Epidermal melanocyte (primary cell): Measurements from ENCODE around the gene MANBA.

ENCODE experiments used
- DNase-seq: peaks from one replicate; pipeline ENCODE4 v3.0.0; 2011; ENCODE audit warnings: low spot score; ENCODE audit not compliant: insufficient read length

The MANBA gene

DNA sequence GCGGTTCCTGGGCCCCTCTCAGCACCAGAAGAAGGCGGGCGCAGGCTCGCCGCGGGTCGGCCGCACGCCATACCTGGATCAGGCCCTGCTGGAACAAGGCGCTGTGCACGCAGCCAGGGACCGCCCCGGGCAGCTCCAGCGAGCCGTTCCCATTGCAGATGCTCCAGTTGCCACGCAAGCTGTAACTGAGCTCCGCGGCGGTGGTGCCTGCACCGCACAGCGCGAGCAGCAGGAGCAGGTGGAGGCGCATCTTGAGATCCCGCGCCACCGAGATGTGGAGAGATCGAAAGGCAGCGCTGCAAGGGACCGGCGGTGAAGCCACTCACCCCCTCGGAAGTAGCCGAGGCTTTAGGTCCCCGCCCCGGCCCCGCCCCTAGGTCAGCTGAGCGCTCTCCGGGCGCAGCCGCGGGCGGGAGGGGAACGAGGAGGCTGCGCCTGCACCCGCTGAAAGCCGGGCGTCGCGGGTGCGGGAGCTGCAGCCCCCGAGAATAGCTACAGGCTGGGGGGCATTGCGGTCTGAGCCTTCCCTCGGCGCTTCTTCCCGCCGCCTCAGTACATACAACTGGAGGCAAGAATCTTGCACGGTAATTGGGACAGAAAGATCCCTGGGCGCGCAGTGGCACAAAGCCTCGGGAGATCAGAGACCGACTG is at the start of gene MANBA:
Gene MANBA (minus strand): TSS at position 324 of the 651 bp plus-strand sequence. CDS start 74 bp downstream, at position 250.
- DNase-seq, result peak; percentile 87

DNA sequence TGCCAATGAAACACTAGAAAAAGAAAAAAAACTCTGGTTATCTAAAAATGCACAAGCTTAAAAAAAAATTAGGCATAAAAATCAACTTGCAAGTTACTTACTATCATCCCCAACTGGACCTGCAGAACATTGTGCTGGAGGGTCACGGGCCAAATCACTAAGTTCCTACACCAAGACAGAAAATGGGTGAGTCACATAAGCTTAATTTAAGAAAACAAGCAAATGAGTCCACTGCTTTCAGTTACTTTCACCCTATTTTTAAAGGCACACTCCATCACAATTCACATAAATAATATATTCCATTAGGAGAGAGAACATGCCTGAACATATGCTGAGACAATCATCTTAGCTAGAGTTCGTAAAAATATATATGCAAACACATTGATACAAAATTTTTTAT is 48.9 kb upstream of the MANBA start:
- no peak for DNase-seq

DNA sequence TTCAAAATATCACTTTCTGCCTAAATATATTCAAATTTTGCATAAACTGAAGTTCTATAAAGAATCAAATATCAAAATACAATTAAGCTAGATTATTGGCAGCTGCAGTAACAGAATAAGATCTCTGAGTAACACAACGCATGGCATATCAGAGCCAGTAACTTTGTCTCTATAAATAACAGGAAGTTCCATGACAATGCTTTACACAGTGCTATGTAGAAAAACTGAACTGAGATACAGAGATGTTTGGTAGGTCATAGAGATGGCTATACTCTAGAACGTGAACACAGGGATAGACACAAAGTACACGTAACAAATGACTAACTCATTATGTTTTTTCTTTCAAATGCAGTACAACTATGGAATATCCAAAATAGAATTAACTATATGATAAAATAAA is 48.4 kb upstream of the MANBA start:
- no peak for DNase-seq

- DNase-seq, result no peak
Measured at GRCh38 chr4:102808009-102808408, 47.2 kb upstream of the MANBA start.

DNA sequence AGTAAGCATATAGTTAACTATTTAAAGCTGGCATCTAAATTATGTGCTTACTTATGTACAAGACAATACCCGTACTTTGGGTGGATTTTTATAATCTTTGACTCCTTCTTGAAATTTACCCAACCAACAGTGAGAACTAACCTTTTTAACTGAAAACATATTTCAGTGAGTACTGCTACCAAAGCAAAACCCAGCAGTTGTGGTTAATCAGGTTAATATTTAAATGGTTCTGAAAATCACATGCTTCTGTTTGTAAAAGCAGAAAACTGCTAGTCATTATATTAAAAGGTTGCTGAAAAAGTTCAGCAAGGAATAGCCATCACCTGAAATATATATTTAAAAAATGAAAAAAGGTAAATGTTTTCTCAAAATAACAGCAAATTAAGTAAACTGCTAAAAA is 46.6 kb upstream of the MANBA start:
- no peak for DNase-seq

GRCh38 chr4:102799816-102800215 is 39.0 kb upstream of the MANBA start:
- no peak for DNase-seq

GRCh38 chr4:102794999-102795398 is 34.2 kb upstream of the MANBA start:
- DNase-seq, result no peak

- no peak for DNase-seq
Measured at GRCh38 chr4:102792361-102792936, 31.7 kb upstream of the MANBA start.

GRCh38 chr4:102791318-102791835 is 30.6 kb upstream of the MANBA start:
- no peak for DNase-seq

DNA sequence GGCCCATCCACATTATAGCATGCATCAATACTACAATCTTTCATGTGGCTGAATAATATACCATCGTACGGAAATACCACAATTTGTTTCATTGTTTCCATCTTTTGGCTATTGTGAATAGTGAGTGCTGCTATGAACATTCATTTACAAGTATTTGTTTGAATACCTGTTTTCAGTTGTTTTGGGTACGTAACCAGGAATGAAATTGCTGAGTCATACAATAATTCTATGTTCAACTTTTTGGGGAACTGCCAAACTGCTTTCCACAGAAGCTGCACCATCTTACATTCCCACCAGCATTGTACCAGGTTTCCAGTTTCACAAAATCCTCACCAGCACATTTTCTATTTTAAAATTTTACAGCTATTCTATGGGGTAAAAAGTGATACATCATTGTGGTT is 28.5 kb upstream of the MANBA start:
- DNase-seq, result no peak

DNA sequence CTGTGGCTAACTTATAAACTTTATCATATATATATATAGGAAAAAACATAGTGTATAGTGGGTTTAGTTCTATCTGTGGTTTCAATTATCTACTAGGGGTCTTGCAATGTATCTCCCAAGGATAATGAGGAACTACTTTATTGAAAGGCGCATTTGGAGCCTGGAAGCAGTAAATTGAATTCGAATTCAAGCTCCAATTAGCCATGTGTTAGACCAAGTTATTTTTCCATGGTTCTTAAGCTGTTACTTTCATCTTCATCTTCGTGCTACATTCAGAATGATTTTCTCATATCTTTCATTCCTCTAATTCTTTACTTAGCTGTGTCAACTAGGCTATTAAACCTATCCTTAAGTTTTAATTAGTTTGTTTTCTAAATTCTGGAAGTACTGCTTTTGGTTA is 27.2 kb upstream of the MANBA start:
- DNase-seq, result no peak

GRCh38 chr4:102787096-102787881 is 26.5 kb upstream of the MANBA start:
- no peak for DNase-seq

DNA sequence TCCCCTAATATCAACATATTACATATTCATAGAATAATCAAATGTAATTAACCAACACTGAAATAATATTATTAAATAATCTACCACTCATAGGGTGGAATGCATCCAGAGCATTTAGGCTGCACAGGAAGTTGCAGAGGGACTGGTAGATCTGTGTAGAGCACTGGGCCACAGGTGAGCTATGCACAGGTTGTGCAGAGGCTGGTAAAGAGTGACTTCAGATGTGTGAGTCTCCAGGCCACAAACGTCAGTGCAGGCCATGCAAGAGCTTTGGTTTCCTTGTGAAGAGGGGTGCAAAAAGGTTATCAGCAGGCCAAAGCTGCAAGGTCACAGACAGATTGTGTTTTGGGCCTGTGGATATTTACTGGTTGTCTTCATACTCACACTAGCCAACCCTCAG is 25.5 kb upstream of the MANBA start:
- DNase-seq, result no peak

DNA sequence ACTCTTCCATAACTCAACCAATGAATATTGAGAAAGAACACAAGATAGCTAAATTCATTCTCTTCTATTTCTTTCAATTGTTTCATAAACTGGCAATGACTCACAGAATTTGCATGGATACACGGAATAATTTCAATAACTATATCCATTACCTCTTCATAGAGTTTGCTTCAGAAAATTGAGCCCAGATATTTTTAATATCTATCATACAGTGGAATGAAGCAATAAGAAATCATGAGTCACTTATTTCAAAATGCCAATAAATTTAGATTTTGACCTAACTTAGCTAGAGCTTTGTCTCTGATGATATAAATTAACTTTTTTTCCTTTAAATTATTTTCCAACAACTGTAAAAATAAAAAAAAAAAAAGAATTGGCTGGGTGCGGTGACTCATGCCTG is 22.2 kb upstream of the MANBA start:
- DNase-seq, result no peak

- DNase-seq, result no peak
Measured at GRCh38 chr4:102781570-102781969, 20.8 kb upstream of the MANBA start.

DNA sequence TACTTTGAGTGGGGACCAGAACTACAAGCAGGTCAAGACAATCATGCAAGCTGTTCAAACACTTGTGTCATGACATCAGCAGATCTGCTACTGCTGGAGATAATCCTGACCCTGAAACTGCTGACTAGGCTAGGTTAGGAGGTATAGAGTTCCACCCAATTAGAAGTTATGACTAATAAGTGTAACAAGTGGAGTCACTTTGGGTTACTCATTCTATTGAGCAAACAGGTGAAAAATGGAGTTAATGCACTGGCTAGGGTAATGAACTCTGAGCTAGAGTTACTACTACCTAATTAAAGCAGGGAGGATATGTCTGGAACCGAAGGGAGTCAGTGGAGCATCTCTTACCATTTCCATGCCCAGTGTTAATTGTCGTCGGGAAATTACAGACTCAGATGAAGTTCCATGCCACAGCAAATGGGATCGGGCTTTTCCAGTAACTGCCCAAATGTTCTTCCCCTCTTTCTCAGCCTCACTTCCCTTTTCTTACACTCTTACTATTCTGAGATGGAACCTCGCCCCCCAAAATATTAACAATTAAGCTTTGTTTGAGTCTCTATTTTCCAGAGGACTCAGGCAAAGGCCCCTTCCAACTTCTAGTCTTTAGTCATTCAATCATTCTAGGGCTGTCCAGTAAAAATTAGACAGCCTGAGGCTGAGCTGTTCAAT is 19.8 kb upstream of the MANBA start:
- DNase-seq, result no peak

- DNase-seq, result no peak
Measured at GRCh38 chr4:102779204-102779603, 18.4 kb upstream of the MANBA start.

DNA sequence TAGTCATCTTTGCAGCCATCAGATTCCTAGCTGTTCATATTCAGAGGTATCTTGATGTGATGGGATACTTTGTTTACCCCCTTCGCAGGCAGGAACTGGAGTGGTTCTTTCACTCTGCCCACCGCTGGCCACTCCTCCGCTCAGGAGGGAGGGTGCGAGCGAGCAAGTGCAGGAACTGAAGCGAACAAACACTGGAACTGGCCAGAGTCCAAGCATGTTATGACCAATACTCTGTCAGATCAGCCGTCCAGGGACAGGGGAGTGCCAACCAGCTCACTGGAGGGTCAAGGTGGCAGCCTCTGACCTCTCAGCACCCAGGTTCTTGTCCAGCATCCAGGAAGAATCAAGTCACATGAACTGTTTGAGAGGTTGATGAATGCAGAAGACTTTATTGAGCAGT is 18.0 kb upstream of the MANBA start:
- DNase-seq, result no peak

GRCh38 chr4:102775805-102776204 is 15.0 kb upstream of the MANBA start:
- no peak for DNase-seq

DNA sequence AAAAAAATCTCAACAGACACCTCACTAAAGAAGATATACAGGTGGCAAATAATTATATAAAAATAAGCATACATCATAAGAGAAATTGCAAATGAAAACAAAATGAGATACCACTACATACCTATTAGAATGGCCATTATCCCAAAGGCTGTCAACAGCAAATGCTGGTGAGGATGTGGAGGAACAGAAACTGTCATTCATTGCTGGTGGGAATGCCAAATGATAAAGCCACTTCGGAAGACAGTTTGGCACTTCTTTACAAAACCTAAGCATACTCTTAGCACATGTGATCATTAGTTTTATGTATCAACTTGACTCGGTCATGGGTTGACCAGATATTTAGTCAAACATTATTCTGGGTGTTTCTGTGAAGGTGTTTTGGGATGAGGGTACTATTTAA is 13.5 kb upstream of the MANBA start:
- DNase-seq, result no peak

- no peak for DNase-seq
Measured at GRCh38 chr4:102772738-102773340, 12.1 kb upstream of the MANBA start.

DNA sequence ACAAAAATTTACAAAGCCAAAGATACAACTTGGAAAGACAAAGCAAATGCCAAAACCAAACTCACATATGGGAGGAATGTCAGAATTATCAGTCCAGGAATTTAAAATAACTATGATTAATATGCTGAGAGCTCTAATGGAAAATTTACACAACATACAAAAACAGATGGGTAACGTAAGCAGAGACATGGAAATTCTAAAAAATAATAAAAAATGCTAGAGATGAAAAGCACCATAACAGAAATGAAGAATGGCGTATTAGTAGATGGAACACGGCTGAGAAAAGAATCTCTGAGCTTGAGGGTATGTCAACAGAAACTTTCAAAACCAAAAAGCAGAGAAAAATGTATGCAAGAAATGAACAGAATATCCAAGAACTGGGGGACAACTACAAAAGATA is 4.1 kb upstream of the MANBA start:
- DNase-seq, result no peak
